ENCODE measurements around the gene COP1. TPM values are rescaled to one million over a fixed set of nuclear protein-coding genes. Genes with fewer than 3 reads are reported as not detected.
A peak's percentile ranks its signal among the peaks of the same experiment; 100 is the strongest.

Gene COP1
- total and polyA plus RNA-seq, 2 of the 13 experiments (the other 11 are each of a cell fraction or from before 2014, with no cell fraction given) = 20.5 to 51.3 TPM

DNA sequence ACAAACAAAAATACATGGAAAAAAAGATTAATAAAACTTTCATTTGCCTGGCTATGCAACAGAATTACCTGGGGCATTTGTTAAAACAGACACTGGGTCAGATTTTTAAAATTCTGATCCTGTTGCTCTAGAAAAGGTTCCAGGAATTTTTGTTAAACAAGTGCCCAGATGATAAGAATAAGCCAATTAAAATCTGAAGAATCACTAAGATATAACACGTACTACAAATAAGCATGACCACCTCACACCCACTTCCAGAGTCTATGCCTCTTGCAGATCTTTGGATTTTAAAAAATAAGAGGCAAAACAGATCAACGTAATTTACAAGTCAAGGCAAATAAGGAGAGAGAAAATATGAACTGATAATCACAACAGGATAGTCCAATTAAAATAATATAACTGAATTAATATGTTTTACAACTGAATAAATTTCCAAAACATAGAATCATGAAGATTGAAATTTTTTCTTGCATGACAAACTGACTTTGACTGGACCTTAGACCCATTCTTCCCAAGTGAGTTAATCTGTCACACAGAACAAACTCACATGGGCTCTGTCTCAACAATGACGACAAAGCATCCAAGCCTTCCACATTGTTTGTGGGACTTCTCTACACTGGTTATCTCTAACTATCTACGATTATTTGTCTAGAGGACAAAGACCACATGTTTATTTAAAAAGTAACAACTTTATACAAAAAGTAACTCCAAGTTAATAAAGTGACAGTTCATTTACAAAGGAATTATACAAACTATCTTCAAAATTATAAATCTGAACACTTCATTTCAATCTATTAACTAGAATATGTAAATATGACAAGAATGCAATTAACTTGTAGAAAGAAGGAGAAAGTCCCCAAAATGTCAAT, 56.9 kb downstream of the COP1 start (continued):
- no peak for TF ChIP-seq SMAD1 (CRISPR knock-in tag; IDR thresholded peaks at IDR 0.05; ENCODE audit: borderline replicate concordance, low read depth)
- peak; percentile 79 for TF ChIP-seq MED1 (CRISPR knock-in tag; IDR thresholded peaks at IDR 0.05)
- no peak for TF ChIP-seq CSRNP2 (CRISPR knock-in tag; conservative IDR thresholded peaks at IDR 0.05; ENCODE audit: low read depth)
- peak; percentile 69; the same call in 1 of the 2 replicates for TF ChIP-seq IRF2 (CRISPR knock-in tag; IDR thresholded peaks at IDR 0.05)
- no peak for TF ChIP-seq AGO2 (optimal IDR thresholded peaks at IDR 0.05; ENCODE audit: low read depth, low read length)
- peak; percentile 65; the same call in 1 of the 2 replicates for TF ChIP-seq DPF2 (CRISPR knock-in tag; IDR thresholded peaks at IDR 0.05; ENCODE audit: borderline replicate concordance, low read depth)
- TF ChIP-seq, protein P1, sequence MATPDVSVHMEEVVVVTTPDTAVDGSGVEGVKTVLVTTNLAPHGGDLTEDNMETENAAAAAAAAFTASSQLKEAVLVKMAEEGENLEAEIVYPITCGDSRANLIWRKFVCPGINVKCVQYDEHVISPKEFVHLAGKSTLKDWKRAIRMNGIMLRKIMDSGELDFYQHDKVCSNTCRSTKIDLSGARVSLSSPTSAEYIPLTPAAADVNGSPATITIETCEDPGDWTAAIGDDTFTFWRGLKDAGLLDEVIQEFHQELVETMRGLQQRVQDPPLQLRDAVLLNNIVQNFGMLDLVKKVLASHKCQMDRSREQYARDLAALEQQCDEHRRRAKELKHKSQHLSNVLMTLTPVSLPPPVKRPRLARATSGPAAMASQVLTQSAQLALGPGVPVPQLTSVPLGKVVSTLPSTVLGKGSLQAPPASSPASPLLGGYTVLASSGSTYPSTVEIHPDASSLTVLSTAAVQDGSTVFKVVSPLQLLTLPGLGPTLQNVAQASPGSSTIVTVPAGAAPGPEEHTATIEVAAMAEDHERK (CRISPR knock-in tag; IDR thresholded peaks at IDR 0.05; ENCODE audit: low read depth) = no peak
- no peak for TF ChIP-seq YY1 (IDR thresholded peaks at IDR 0.05; ENCODE audit: insufficient read depth, insufficient replicate concordance, low read depth, low read length)
- no peak for TF ChIP-seq ZNF275 (CRISPR knock-in tag; IDR thresholded peaks at IDR 0.05; ENCODE audit: borderline replicate concordance)
- TF ChIP-seq CAMTA2 (CRISPR knock-in tag; IDR thresholded peaks at IDR 0.05; ENCODE audit: borderline replicate concordance) = no peak
- TF ChIP-seq ZNF460 (CRISPR knock-in tag; IDR thresholded peaks at IDR 0.05; ENCODE audit: borderline replicate concordance) = no peak
- peak; percentile 40; the same call in 1 of the 2 replicates for TF ChIP-seq GFI1 (CRISPR knock-in tag; IDR thresholded peaks at IDR 0.05; ENCODE audit: borderline replicate concordance)
- no peak for TF ChIP-seq NR2C2 (CRISPR knock-in tag; IDR thresholded peaks at IDR 0.05; ENCODE audit: borderline replicate concordance)
- no peak for TF ChIP-seq FOSL1 (CRISPR knock-in tag; IDR thresholded peaks at IDR 0.05; ENCODE audit: borderline replicate concordance)
- TF ChIP-seq, protein P2, sequence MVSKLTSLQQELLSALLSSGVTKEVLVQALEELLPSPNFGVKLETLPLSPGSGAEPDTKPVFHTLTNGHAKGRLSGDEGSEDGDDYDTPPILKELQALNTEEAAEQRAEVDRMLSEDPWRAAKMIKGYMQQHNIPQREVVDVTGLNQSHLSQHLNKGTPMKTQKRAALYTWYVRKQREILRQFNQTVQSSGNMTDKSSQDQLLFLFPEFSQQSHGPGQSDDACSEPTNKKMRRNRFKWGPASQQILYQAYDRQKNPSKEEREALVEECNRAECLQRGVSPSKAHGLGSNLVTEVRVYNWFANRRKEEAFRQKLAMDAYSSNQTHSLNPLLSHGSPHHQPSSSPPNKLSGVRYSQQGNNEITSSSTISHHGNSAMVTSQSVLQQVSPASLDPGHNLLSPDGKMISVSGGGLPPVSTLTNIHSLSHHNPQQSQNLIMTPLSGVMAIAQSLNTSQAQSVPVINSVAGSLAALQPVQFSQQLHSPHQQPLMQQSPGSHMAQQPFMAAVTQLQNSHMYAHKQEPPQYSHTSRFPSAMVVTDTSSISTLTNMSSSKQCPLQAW (CRISPR knock-in tag; IDR thresholded peaks at IDR 0.05) = peak; percentile 70; the same call in 1 of the 2 replicates
- no peak for TF ChIP-seq ZNF430 (CRISPR knock-in tag; IDR thresholded peaks at IDR 0.05)
- TF ChIP-seq NCOR1 (IDR thresholded peaks at IDR 0.05; ENCODE audit: borderline replicate concordance, low read length) = peak; percentile 84; the same call in 1 of the 2 replicates
- TF ChIP-seq HNF4A (CRISPR knock-in tag; IDR thresholded peaks at IDR 0.05) = peak; percentile 91
- TF ChIP-seq ZSCAN31 (CRISPR knock-in tag; IDR thresholded peaks at IDR 0.05; ENCODE audit: low read depth) = no peak

All from HepG2 (cell line).